Prostate gland (tissue), 2 donors: ENCODE results near the gene TAPT1.

Experiments
- CTCF ChIP-seq, 4 experiments: fragments of 200-600 bp in 2 of 4; fragments of 450-650 bp in 2 of 4; sonication (generic) in 2 of 4; IDR thresholded peaks; 1 replicate in 3 of 4; 2 replicates in 1 of 4; pipeline ENCODE4 v1.5.1; 2016 to 2019; ENCODE audit warnings: antibody characterized with exemption in 4 of 4, mild to moderate bottlenecking in 2 of 4, moderate library complexity in 2 of 4
- POLR2A ChIP-seq: fragments of 450-650 bp; IDR thresholded peaks from one replicate; pipeline ENCODE4 v1.6.1; 2016; ENCODE audit warnings: antibody characterized with exemption, mild to moderate bottlenecking
- POLR2AphosphoS5 ChIP-seq: sonication (generic); formaldehyde crosslinking; IDR thresholded peaks from one replicate; pipeline ENCODE4 v1.6.1; 2017; ENCODE audit warnings: antibody characterized with exemption

- no peak for TF ChIP-seq CTCF (IDR thresholded peaks at IDR 0.05)
- no peak for TF ChIP-seq POLR2A
- TF ChIP-seq POLR2AphosphoS5: no peak
These were observed 13.2 kb downstream of the TAPT1 start for GRCh38 chr4:16213121-16213520.
